GM21723 (cell line): ENCODE results near the gene PMPCA.
"Not testable (repeated sequence)": the region's sequence is repeated elsewhere in the genome, so short reads cannot be mapped to it uniquely, and the experiment has no call there.

Experiments
- ATAC-seq: cut with Tn5 transposase; IDR thresholded peaks from one replicate; pipeline ENCODE4 v1.9.1; 2021; ENCODE audit warnings: mild to moderate bottlenecking, moderate library complexity; ENCODE audit not compliant: unreplicated experiment

The PMPCA gene

DNA sequence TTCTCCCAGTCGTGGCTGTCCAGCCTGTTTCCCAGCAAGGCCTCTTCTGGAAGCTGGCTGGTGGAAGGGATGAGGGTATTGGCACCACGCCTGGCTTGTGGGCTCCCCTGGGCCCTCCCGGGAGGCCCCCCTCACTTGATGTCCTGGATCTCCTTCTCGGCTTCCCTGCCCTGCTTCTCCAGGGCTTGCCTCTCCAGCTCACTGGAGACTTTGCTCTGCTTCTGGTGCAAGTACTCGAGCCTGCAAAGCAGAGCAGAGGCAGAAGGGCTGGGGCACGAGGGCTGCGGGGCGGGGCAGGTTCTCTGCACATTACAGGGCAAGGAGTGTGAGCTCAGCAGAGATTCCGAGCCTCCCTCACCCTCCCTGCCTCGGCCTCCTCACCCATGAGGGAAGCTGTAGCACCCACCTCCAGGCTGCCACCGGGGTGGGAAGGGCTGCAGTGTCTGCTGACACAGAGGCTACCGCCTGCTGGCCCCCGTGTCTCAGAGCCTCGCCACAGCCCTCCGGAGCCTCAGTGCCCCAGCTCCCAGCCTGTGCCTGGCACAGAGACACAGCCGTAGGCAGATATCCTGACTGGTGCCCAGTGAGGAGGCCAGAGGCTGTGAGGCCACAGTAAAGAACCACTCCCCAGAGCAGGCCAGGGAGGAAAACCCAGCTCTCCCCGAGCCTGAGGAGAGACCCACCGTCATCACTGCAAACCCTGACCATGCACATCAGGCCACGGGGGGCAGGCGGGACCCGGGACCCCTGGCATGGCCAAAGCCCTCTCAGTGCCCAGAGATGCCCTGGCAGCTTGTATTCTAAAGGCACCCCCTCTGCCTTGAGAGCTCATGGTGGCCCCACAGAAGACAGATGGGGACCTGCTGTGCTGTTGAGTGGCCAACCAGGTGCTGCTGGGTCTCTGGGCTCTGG lies 17.7 kb upstream of the PMPCA start:
- ATAC-seq = no peak

- ATAC-seq = no peak
These were observed 16.9 kb upstream of the PMPCA start for GRCh38 chr9:136393531-136393930.

DNA sequence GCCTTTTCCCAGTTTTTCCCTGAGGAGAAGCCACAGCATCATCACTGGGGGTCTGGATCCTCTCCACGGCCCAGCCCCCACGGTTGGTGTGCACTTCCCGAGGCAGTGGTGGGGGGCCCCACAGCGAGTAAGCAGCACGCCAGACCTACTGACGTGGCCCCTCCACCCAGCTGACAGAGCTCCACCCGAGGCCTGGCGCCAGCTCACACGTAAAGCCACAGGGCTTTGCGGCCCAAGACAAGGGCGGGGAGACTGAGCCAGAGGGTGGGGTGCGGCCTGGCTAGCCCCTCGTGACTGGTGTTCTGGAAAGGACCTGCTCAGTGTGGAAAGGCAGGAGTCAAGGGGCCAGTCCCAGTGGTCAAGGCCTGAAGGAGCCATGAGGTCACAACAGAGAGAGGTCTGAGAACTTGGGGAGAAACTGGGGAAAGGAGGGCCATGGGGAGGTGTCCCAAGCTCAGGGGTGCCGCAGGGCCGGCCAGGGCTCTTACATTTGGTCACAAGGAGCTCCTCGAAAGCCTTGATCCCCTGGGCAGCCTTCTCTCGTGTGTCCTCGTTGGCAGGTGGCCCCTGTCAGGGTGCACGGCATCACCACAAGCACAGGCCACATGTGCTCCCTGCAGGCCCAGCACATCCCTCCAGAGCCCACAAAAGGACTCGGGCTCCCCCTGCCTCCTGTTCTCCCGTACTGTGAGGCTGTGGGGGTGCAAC lies 16.0 kb upstream of the PMPCA start:
- no peak for ATAC-seq

DNA sequence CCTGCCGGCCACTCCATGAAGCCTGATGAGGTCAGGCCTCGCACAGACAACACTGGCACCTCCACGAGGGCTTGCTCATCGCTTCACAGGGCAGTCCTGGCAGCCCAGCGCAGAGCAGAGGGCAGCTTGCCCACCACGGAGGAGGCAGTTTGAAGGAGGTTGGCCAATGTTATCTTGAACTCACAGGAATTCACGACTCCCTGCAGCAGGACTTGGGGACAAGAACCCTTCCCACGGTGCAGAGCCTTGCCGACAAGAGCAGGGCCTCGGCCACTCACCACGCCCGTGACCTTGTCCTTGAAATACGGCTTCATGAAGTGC lies 15.5 kb upstream of the PMPCA start:
- no peak for ATAC-seq

DNA sequence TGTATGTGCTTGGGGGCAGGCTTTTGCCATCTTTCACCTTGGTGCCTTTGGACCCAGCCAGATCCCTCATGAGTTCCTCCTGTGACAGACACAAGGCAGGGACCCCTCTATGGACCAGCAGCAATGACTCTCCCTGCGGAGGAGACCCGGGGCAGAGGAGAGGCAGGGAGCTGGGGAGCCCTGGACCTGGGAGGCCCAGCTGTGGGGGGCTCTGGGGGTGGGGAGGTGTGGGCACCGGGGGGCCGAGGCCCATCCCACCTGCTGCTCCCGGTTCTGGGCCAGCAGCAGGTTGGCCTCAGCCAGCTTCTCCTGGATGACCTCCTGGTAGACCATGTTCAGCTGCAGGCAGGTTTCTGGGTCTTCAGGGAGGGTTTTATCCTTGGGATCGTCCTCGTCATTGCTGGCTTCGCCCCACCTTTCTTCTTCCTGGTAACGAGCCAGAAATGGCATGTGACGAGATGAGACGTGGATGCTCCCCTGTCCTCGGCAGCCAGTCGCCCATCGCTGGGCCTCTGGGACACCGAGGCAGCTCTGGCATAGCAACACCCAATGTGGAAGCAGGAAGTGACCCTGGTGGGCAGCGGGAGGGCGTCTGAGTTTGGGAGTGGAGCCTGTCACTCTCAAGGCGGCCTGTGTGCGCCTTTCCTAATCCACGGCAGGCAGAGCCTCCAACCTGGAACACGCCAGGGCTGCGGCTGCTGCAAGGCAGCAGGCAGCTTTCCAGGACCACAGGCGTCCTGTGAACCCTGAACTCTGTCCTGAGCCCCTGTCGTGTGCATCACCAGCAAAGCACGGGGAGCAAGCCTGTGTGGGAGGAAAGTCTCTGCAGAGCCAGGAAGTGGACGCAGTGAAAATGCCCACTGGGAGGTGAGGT lies 14.9 kb upstream of the PMPCA start:
- ATAC-seq = no peak

DNA sequence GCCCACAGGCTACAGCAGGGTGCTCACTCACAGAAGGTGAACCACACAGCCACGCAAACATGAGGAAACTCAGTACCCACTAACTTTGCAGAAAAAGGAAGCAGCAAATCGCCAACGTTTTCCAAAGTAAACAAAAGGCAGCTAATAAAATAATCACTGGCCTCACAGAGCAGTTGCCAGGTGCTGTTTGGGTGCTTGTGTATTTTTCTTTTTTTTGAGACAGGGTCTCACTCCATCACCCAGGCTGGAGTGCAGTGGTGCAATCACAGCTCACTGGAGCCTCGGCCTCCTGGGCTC lies 14.3 kb upstream of the PMPCA start:
- no peak for ATAC-seq

DNA sequence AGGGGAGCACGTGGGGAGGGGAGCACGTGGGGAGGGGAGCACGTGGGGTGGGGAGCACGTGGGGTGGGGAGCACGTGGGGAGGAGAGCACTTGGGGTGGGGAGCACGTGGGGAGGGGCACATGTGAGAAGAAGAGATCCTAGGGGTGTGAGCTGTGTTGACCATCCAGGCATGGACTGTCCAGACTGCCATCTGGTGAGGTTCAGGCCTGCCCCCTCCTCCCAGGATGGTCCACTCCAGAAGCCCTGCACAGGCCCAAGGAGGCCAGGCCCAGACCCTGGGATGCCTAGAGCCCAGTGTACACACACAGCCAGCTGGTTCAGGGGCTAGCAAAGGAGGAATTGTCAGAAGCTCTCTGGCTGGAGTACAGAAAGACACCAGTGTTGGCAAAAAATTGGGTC lies 12.8 kb upstream of the PMPCA start:
- ATAC-seq = no peak

- no peak for ATAC-seq
These were observed 12.2 kb upstream of the PMPCA start for GRCh38 chr9:136398286-136398685.

DNA sequence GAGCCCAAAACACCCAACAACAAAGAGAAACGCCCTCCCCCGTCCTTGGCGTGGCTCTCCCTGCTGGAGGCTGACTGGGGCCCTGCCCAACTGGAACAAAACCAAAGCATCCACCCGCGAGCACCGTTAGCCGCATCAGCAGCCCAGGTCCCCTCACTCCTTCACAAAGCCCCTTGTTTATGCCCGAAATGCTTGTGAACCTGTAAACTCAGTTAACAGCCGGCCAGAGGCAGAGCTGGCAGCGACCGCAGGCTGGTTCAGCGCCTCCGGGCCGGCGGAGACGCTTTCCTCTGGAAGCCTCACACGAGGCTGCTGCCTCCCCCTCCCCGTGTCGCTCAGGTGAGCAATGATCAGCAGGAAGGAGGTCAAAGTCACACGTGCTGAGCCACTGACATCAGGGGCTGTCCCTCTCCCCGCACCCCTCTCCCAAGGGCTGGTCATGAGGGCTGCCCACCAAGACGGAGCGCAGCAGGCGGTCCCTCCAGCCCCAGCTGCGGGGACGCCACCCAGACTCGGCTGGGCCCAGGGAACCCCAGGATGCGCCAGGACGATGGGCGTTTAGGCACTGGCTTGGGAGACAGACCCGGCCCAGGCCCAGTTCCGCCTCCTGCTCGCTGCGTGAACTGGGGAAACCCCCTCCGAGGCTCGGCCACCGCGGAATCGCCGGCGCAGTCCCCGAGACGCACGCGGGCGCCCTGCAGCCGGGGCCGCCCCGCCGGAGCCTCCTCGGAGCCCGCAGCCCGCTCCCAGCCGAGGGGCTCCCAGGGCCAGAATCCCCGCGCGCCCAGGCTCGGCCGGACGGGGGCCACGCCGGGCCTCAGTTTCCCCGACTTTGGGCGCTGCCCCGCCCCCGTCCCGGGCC lies 11.1 kb upstream of the PMPCA start:
- ATAC-seq = peak; percentile 22

DNA sequence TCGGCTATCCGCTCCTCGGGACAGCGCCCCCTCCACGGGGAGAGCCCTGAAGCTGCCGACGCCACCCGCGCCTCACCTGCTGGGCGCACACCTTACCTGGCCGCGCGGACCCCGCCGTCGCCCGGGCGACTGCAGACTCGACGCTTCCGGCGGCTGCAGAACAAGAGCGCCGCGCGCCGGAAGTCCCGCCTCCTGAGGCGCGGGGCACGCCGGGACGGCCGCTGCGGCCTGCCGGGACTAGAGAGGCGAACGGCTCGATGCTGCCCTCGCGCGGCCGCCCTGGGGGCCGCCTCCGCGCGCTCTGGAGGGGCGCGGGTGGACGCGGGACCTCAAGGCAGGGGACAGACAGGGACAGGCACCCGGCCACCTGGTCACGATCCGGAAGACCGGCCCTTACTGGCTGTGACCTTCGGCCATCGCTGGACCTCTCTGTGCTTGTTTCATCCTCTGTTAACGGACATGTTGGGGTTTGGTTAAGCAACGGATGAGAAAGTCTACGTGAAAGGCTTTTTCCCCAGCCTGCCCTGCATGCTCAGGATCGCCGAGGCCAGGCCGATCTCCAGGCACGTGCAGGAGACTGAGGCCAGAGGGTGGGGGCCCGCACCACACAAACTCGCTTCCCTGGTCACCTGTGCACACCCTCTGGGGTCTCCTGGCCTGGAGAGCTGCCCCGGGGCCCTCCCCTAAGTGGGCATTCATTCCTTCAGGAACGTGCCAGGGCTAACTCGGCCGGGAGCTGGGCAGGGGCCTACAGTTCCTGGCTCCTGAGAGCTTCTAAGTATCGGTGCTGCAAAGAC lies 10.2 kb upstream of the PMPCA start, which contains the start of gene SNAPC4:
TSS of gene SNAPC4 (minus strand) at position 133 of the 797 bp plus-strand sequence. CDS start 1,742 bp downstream, outside the sequence.
- ATAC-seq = peak; percentile 64

DNA sequence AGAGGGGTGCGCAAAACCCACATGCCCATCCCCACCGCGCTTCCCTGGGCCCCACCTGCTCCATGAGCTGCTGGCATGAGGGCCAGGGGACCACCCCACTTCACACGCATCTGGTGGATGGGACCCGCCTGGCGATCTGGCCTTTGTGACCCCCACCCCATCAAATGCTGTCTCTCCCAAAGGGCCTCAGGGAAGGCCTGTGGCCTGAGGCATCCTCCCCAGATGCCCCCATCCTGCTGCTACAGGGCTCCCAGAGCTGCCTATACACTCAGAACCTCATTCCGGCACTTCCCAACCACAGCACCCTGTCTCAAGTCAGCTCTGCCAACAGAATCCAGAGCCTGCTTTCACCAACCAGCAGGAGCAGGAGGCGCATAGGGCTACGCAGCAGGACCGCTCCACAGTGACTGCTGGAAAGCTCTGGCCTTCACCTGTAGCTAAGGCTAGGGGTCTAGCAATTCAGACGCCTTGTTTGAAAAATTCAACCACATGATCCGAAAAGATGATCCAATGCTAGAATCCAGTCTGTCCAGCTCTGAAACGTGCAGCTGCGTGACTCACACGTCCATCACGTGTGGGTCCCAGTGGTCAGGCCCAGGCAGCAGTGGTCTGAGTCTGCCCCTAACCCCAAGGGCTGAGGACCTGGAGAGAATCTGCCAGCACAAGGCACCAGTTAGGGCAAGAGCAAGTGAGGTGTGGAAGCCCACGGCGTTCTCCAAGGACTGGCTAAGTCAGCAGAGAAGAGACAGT lies 9.1 kb upstream of the PMPCA start:
- ATAC-seq = no peak

DNA sequence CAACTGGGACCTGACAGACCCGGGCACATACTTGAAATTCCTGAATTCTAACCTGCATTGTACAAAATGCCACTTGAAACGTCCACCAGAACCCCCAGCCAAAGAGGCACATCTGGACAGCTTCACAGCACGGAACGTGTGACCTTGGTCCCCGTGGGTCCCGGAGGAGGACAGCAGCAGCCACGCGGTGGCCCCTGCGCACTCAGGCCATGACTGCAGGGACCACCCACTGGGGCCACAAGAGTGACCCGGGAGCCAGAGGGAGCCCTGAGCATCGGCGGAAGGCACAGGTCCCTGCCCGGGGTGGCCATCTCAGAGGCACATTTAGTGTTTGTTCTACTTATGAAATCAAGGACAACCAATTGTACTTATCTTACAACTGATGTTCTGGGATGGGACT lies 8.4 kb upstream of the PMPCA start:
- no peak for ATAC-seq

GRCh38 chr9:136403538-136403914 lies 6.9 kb upstream of the PMPCA start:
- no peak for ATAC-seq

DNA sequence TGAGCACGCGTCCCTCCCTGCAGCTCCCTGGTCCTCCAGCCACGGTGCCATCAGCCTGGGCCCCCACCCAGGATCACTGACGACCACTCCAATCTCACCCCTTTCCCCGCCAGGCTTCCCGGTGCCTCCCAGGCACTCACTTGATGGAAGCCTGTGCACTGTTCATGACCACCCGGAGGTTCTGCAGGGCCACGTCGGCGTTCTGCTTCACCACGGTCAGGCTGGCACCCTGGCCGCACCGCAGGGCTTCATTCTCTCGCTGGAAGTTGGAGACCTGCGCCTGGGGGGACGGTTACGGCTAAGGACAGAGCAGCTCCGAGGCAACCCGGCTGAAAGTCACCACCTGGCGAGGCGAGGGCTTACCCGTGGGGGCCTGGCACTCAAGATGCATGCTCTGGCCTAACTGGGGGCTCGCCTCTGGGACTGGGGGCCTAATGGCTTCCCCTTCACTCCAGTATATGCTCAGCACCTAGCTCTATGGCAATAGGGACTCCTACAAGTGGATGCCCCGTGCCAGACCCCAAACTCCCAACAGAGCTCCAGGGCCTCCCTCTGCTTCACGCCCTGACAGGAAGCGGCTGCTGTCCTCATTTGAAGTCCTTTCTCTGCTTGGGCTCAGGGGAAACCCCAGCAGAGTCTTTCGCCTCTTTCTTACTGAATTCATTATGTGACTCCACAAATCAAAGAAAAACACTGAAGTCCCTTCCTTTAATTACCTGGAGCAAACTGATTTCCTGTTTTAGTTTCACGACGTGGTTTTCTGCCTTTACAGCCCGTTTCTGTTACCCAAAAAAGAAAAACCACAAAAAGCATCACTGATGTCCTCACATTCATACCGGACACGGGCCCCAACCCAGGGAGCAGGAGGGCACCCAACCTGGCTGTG lies 6.3 kb upstream of the PMPCA start:
- no peak for ATAC-seq

- no peak for ATAC-seq
These were observed 5.7 kb upstream of the PMPCA start for GRCh38 chr9:136404801-136405136.

DNA sequence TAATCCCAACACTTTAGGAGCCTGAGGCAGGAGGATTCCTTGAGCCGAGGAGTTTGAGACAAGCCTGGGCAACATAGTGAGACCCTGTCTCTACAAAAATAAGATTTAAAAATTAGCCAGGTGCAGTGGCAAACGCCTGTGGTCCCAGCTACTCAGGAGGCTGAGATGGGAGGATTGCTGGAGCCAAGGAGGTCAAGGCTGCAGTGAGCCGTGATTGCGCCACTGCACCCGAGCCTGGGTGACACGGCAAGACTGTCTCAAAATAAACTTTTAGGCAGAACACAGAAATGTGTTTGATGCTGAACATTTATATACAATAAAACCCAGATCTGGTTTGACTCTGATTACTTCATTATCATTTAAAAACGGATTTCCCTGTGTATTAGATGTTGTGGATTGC lies 5.0 kb upstream of the PMPCA start:
- no peak for ATAC-seq

DNA sequence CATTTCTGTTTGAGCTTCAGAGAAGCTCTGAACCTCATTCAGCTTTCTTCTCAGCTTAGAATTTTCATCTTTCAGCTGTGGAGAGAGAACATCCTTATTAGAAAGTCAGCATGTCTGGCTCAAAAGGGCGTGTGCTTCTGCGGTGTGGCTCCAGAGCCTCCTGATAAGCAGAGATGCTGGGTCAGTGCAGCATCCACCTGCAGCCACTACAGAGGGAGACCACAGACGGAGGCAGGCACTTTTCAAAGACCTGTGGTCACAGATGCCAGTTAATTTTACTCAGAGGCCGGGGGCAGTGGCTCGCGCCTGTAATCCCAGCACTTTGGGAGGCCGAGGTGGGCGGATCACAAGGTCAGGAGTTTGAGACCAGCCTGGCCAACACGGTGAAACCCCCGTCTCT lies 4.6 kb upstream of the PMPCA start:
- not testable (repeated sequence) for ATAC-seq

GRCh38 chr9:136407061-136407460 lies 3.4 kb upstream of the PMPCA start:
- ATAC-seq = not testable (repeated sequence)
